Dendritic cell treated with granulocyte-macrophage colony-stimulating factor and Interleukin-4, amounts not matched to agents 40 ng/mL and 50 ng/mL, for 4 days (primary cell): ENCODE measurements around the gene AFF3.

Experiments
- H3K27ac Mint-ChIP-seq: one replicate; pipeline ENCODE4 v1.8.0; 2022; ENCODE audit warnings: mild to moderate bottlenecking, mixed read lengths
- H3K27me3 Mint-ChIP-seq: one replicate; pipeline ENCODE4 v1.8.0; 2022; ENCODE audit warnings: mild to moderate bottlenecking, mixed read lengths
- H3K36me3 Mint-ChIP-seq: one replicate; pipeline ENCODE4 v1.8.0; 2022; ENCODE audit warnings: low read depth, mixed read lengths
- H3K4me1 Mint-ChIP-seq: one replicate; pipeline ENCODE4 v1.8.0; 2022; ENCODE audit warnings: low read depth, mixed read lengths
- H3K4me3 Mint-ChIP-seq: one replicate; pipeline ENCODE4 v1.8.0; 2022; ENCODE audit warnings: mild to moderate bottlenecking, moderate library complexity, mixed read lengths
- H3K9me3 Mint-ChIP-seq: one replicate; pipeline ENCODE4 v1.8.0; 2022; ENCODE audit warnings: mixed read lengths
- intact Hi-C: fragments of 100-400 bp; cut with micrococcal nuclease; formaldehyde crosslinking; loops from one replicate; pipeline ENCODE4 v1.15.0; 2022

AFF3 gene

GRCh38 chr2:99886418-99886817 is 256.0 kb downstream of the AFF3 start:
- peaks cover 5% of the 10 kb centered on the region for H3K27me3 Mint-ChIP-seq
- no peak overlapping the region for H3K4me3 Mint-ChIP-seq
- H3K4me1 Mint-ChIP-seq = peaks cover 6% of the 10 kb centered on the region
- H3K27ac Mint-ChIP-seq = no peak overlapping the region
- H3K9me3 Mint-ChIP-seq = no peaks in the 10 kb centered on the region
- no peaks in the 10 kb centered on the region for H3K36me3 Mint-ChIP-seq
- intact Hi-C loops = no loop called here

GRCh38 chr2:99883358-99883757 is 259.0 kb downstream of the AFF3 start:
- Mint-ChIP-seq H3K4me1 (peaks cover 6% of the 10 kb centered on the region), H3K27ac (no peak overlapping the region), H3K4me3 (no peak overlapping the region), H3K36me3 (no peaks in the 10 kb centered on the region), H3K27me3 (peaks cover 9% of the 10 kb centered on the region), H3K9me3 (no peaks in the 10 kb centered on the region)
- intact Hi-C loops = no loop called here

GRCh38 chr2:99881901-99882591 is 260.3 kb downstream of the AFF3 start:
- intact Hi-C loops = no loop called here
- Mint-ChIP-seq H3K9me3 (no peaks in the 10 kb centered on the region), H3K36me3 (no peaks in the 10 kb centered on the region), H3K4me1 (peaks cover 18% of the 10 kb centered on the region), H3K27ac (no peak overlapping the region), H3K27me3 (peaks cover 13% of the 10 kb centered on the region), H3K4me3 (no peak overlapping the region)

GRCh38 chr2:99880964-99881294 is 261.5 kb downstream of the AFF3 start:
- intact Hi-C loops = no loop called here
- H3K27me3 Mint-ChIP-seq = peaks cover 21% of the 10 kb centered on the region
- H3K4me1 Mint-ChIP-seq = peaks cover 25% of the 10 kb centered on the region
- H3K9me3 Mint-ChIP-seq = no peaks in the 10 kb centered on the region
- no peak overlapping the region for H3K27ac Mint-ChIP-seq
- no peaks in the 10 kb centered on the region for H3K36me3 Mint-ChIP-seq
- no peak overlapping the region for H3K4me3 Mint-ChIP-seq

GRCh38 chr2:99880148-99880963 is 262.0 kb downstream of the AFF3 start:
- Mint-ChIP-seq H3K36me3 (no peaks in the 10 kb centered on the region), H3K9me3 (no peaks in the 10 kb centered on the region), H3K27ac (no peak overlapping the region), H3K4me3 (no peak overlapping the region), H3K4me1 (peaks cover 27% of the 10 kb centered on the region), H3K27me3 (peaks cover 23% of the 10 kb centered on the region)
- intact Hi-C loops = no loop called here

GRCh38 chr2:99879481-99879880 is 262.9 kb downstream of the AFF3 start:
- H3K9me3 Mint-ChIP-seq = no peaks in the 10 kb centered on the region
- intact Hi-C loops = no loop called here
- peaks cover 24% of the 10 kb centered on the region for H3K27me3 Mint-ChIP-seq
- no peak overlapping the region for H3K4me3 Mint-ChIP-seq
- no peak overlapping the region for H3K27ac Mint-ChIP-seq
- H3K4me1 Mint-ChIP-seq = peaks cover 27% of the 10 kb centered on the region
- H3K36me3 Mint-ChIP-seq = no peaks in the 10 kb centered on the region

- intact Hi-C loops = no loop called here
- Mint-ChIP-seq H3K36me3 (no peaks in the 10 kb centered on the region), H3K4me3 (no peak overlapping the region), H3K27ac (no peak overlapping the region), H3K27me3 (peaks cover 24% of the 10 kb centered on the region), H3K4me1 (peaks cover 26% of the 10 kb centered on the region), H3K9me3 (no peaks in the 10 kb centered on the region)
These were observed 263.6 kb downstream of the AFF3 start for GRCh38 chr2:99878581-99879350.

GRCh38 chr2:99877963-99878362 is 264.4 kb downstream of the AFF3 start:
- Mint-ChIP-seq H3K27me3 (peaks cover 24% of the 10 kb centered on the region), H3K36me3 (no peaks in the 10 kb centered on the region), H3K4me1 (peaks cover 21% of the 10 kb centered on the region), H3K9me3 (no peaks in the 10 kb centered on the region), H3K27ac (no peak overlapping the region), H3K4me3 (no peak overlapping the region)
- intact Hi-C loops = no loop called here

- Mint-ChIP-seq H3K4me3 (no peak overlapping the region), H3K27me3 (peaks cover 24% of the 10 kb centered on the region), H3K4me1 (peaks cover 21% of the 10 kb centered on the region), H3K27ac (no peak overlapping the region), H3K36me3 (no peaks in the 10 kb centered on the region), H3K9me3 (no peaks in the 10 kb centered on the region)
- intact Hi-C loops = no loop called here
These were observed 265.4 kb downstream of the AFF3 start for GRCh38 chr2:99876956-99877355.

- Mint-ChIP-seq H3K36me3 (no peaks in the 10 kb centered on the region), H3K9me3 (no peaks in the 10 kb centered on the region), H3K27me3 (peaks cover 21% of the 10 kb centered on the region), H3K27ac (no peak overlapping the region), H3K4me1 (peaks cover 21% of the 10 kb centered on the region), H3K4me3 (no peak overlapping the region)
- intact Hi-C loops = no loop called here
These were observed 266.7 kb downstream of the AFF3 start for GRCh38 chr2:99875627-99876201.

- Mint-ChIP-seq H3K27me3 (peaks cover 8% of the 10 kb centered on the region), H3K36me3 (peaks cover 7% of the 10 kb centered on the region), H3K9me3 (peaks cover 10% of the 10 kb centered on the region), H3K4me3 (no peak overlapping the region), H3K27ac (peak overlapping the region; percentile 48), H3K4me1 (peaks cover 23% of the 10 kb centered on the region)
- intact Hi-C loops = no loop called here
These were observed 274.1 kb downstream of the AFF3 start for GRCh38 chr2:99868260-99868659.

- Mint-ChIP-seq H3K4me3 (no peak overlapping the region), H3K4me1 (peaks cover 23% of the 10 kb centered on the region), H3K36me3 (peaks cover 7% of the 10 kb centered on the region), H3K9me3 (peaks cover 10% of the 10 kb centered on the region), H3K27ac (peak overlapping the region; percentile 48), H3K27me3 (peaks cover 8% of the 10 kb centered on the region)
- intact Hi-C loops = no loop called here
These were observed 274.6 kb downstream of the AFF3 start for GRCh38 chr2:99867770-99868169.

- H3K9me3 Mint-ChIP-seq = peaks cover 10% of the 10 kb centered on the region
- H3K4me1 Mint-ChIP-seq = peaks cover 23% of the 10 kb centered on the region
- no peak overlapping the region for H3K27ac Mint-ChIP-seq
- H3K4me3 Mint-ChIP-seq = no peak overlapping the region
- H3K27me3 Mint-ChIP-seq = peaks cover 11% of the 10 kb centered on the region
- intact Hi-C loops = no loop called here
- peaks cover 7% of the 10 kb centered on the region for H3K36me3 Mint-ChIP-seq
These were observed 276.3 kb downstream of the AFF3 start for GRCh38 chr2:99865818-99866676.
